ENCODE measurements around the gene PGGT1B.

PGGT1B gene

DNA sequence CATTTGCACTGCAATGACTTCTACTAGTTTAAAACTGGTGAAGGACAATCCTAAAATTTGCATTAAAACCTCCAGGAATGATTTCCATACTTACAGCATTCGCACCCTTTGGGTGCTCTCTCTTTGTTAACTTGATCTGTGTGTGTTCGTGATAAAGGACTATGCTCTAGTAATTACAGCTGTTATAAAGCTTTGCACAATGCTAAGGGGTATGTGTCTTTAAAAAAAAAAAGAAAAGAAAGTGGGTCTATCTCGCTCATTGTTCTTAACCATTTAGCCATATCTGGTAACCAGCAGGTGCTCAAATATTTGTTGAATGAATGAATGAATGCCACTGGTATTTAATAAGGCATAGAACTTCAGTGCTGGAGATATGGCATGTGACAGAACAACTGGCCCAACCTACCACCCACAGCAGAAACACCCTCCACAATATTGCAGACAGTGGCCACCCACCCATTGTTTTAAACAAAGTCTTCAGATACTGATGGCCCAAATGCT lies 101.7 kb downstream of the PGGT1B start:
- Histone ChIP-seq H3K9ac (no peak overlapping the region), H3K79me2 (no peaks in the 10 kb centered on the region), H3K27ac (no peak overlapping the region), H3K4me2 (ENCODE audit: low read length) (no peak overlapping the region), H3K27me3 (ENCODE audit: control insufficient read depth, insufficient read depth, low read length) (no peaks in the 10 kb centered on the region), H3K4me1 (no peaks in the 10 kb centered on the region), H3K9me3 (ENCODE audit: control insufficient read depth, low read length) (no peaks in the 10 kb centered on the region), H3K36me3 (ENCODE audit: control insufficient read depth, insufficient read depth, low read length) (no peaks in the 10 kb centered on the region), H3K4me3 (ENCODE audit: low read depth, low read length) (no peak overlapping the region), H2AFZ (no peak overlapping the region)
- TF ChIP-seq, protein P1, sequence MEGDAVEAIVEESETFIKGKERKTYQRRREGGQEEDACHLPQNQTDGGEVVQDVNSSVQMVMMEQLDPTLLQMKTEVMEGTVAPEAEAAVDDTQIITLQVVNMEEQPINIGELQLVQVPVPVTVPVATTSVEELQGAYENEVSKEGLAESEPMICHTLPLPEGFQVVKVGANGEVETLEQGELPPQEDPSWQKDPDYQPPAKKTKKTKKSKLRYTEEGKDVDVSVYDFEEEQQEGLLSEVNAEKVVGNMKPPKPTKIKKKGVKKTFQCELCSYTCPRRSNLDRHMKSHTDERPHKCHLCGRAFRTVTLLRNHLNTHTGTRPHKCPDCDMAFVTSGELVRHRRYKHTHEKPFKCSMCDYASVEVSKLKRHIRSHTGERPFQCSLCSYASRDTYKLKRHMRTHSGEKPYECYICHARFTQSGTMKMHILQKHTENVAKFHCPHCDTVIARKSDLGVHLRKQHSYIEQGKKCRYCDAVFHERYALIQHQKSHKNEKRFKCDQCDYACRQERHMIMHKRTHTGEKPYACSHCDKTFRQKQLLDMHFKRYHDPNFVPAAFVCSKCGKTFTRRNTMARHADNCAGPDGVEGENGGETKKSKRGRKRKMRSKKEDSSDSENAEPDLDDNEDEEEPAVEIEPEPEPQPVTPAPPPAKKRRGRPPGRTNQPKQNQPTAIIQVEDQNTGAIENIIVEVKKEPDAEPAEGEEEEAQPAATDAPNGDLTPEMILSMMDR (IDR thresholded peaks at IDR 0.05): no peak

Data from parathyroid adenoma (tissue), 2 donors.